Measurements from ENCODE around the gene TNFRSF13B. TPM values are rescaled to one million over a fixed set of nuclear protein-coding genes. Genes with fewer than 3 reads are reported as not detected.

The TNFRSF13B gene
- total RNA-seq, 1 experiment from 2014 or later = not detected

DNA sequence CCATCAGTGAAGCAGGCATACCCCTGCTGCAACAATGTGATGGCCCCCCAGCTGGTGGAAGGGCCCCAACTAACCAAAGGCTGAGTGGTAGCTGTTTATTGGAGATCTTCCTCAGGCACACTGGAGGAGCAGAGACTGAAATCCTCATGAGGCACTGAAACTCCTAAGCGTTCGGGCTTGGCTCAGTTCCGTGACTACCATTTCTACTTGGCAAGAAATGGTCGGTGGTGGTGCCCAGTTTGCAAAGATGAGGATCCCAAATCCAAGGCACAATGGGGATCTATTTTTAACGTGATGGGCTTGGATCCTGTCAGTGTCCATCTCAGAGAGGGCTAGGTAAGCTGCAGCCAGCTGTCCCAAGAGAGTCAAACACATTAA, 82.8 kb downstream of the TNFRSF13B start:
- BruUV-seq (replicated peaks) = no TSS peak
- CTCF ChIA-PET = interaction anchor here (0.6 kb wide), 1 partner anchor 13 kb away, joined by 5 read pairs; no protein-coding TSS in a partner anchor

More for the DNA sequence above, 82.8 kb downstream of the TNFRSF13B start:
- Histone ChIP-seq H3K36me3 (ENCODE audit: low read depth) (no peaks in the 10 kb centered on the region), H4K20me1 (ENCODE audit: insufficient read depth) (no peaks in the 10 kb centered on the region), H3K9me3 (ENCODE audit: insufficient read depth, low read depth) (no peaks in the 10 kb centered on the region), H2AFZ (no peak overlapping the region), H3K27ac (no peak overlapping the region), H3K27me3 (ENCODE audit: insufficient read depth, low read depth) (no peaks in the 10 kb centered on the region), H3K9me2 (ENCODE audit: insufficient read depth) (no peaks in the 10 kb centered on the region), H3K4me3 (no peak overlapping the region), H3K4me2 (no peak overlapping the region), H3F3A (ENCODE audit: insufficient read depth, low read depth) (no peaks in the 10 kb centered on the region), H3K4me1 (replicated peaks; ENCODE audit: insufficient read depth) (no peaks in the 10 kb centered on the region), H3K79me2 (ENCODE audit: low read depth) (no peaks in the 10 kb centered on the region)
- TF ChIP-seq EZH2 (IDR thresholded peaks at IDR 0.05; ENCODE audit: low read depth) (no peak), CTCF (conservative IDR thresholded peaks at IDR 0.05) (no peak)
- DNase-seq = no peak
- POLR2A ChIA-PET (ENCODE audit: unreplicated experiment) = no interaction called here
- intact Hi-C loops (cut with micrococcal nuclease; ENCODE audit: unreplicated experiment) = no loop called here

Other genes with a start within 250 kb of the TNFRSF13B start
- gene MPRIP, start 70.3 kb upstream of the TNFRSF13B start, total RNA-seq (2021) = 411 and 443 TPM in 2 replicates
- 4.1 and 5.0 TPM in 2 replicates for gene PLD6, start 234.2 kb upstream of the TNFRSF13B start, total RNA-seq (2021)